ENCODE measurements around the gene MORF4L1. TPM values are rescaled to one million over a fixed set of nuclear protein-coding genes. Genes with fewer than 3 reads are reported as not detected.
"Not testable (repeated sequence)": the region's sequence is repeated elsewhere in the genome, so short reads cannot be mapped to it uniquely, and the experiment has no call there.

MORF4L1 gene
- total and polyA plus RNA-seq, 2 donors from 2014 or later: 319 to 325 TPM

DNA sequence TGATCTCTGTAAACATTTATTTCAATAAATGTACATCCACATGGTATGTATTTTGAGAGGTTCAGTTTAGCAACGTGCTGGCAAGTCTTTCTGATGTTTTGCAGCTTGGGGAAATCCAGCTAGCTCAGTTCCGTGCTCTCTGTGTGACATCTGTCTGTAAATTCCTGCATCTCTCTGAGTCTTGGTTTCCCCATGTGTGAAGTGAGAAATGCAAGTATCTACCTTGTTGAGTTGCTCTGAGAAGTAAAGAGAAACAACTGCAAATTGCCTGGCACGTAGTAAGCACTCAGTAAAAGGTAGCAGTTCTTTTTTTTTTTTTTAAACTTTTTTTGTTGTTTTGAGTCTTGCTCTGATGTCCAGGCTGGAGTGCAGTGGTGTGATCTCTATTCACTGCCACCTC is 30.2 kb upstream of the MORF4L1 start:
- no peaks in the 10 kb centered on the region for H3K9me3 ChIP-seq (ENCODE audit: control insufficient read depth in 2 of 3, insufficient read depth in 1 of 3, low read length in 3 of 3)
- TF ChIP-seq, protein P1, sequence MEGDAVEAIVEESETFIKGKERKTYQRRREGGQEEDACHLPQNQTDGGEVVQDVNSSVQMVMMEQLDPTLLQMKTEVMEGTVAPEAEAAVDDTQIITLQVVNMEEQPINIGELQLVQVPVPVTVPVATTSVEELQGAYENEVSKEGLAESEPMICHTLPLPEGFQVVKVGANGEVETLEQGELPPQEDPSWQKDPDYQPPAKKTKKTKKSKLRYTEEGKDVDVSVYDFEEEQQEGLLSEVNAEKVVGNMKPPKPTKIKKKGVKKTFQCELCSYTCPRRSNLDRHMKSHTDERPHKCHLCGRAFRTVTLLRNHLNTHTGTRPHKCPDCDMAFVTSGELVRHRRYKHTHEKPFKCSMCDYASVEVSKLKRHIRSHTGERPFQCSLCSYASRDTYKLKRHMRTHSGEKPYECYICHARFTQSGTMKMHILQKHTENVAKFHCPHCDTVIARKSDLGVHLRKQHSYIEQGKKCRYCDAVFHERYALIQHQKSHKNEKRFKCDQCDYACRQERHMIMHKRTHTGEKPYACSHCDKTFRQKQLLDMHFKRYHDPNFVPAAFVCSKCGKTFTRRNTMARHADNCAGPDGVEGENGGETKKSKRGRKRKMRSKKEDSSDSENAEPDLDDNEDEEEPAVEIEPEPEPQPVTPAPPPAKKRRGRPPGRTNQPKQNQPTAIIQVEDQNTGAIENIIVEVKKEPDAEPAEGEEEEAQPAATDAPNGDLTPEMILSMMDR (IDR thresholded peaks at IDR 0.05; ENCODE audit: borderline replicate concordance, extremely low read depth, insufficient read depth): no peak
- intact Hi-C loops (cut with DNase I): no loop called here
- no peak overlapping the region for H3K4me3 ChIP-seq (ENCODE audit: low read length in 3 of 3)
- H3K9ac ChIP-seq (ENCODE audit: low read length in 3 of 3): no peak overlapping the region
- FAIRE-seq (no peak), DNase-seq (no peak)
- H3K27me3 ChIP-seq (ENCODE audit: control insufficient read depth, insufficient read depth, low read length): no peaks in the 10 kb centered on the region
- H3K36me3 ChIP-seq (ENCODE audit: control insufficient read depth in 2 of 3, insufficient read depth in 3 of 3, low read length in 3 of 3): no peaks in the 10 kb centered on the region
- H3K27ac ChIP-seq (ENCODE audit: low read depth in 2 of 2, low read length in 2 of 2): no peak overlapping the region
- H3K4me1 ChIP-seq (ENCODE audit: control insufficient read depth in 2 of 3, insufficient read depth in 2 of 3, low read depth in 1 of 3, low read length in 3 of 3): peaks cover 0 to 3% (median 0%) of the 10 kb centered on the region in 3 donors

DNA sequence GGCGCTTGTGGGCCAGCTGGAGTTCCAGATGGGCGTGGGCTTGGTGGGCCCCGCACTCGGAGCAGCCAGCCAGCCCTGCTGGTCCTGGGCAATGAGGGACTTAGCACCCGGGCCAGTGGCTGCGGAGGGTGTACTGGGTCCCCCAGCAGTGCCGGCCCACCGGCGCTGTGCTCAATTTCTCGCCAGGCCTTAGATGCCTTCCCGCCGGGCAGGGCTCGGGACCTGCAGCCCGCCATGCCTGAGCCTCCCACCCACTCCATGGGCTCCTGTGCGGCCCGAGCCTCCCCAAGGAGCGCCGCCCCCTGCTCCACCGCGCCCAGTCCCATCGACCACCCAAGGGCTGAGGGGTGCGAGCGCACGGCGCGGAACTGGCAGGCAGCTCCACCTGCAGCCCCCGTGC is 25.8 kb upstream of the MORF4L1 start:
- H3K27ac ChIP-seq (ENCODE audit: low read depth in 2 of 2, low read length in 2 of 2); intact Hi-C loops (cut with DNase I); H3K9ac ChIP-seq (ENCODE audit: low read length in 3 of 3); H3K36me3 ChIP-seq (ENCODE audit: control insufficient read depth in 2 of 3, insufficient read depth in 3 of 3, low read length in 3 of 3); FAIRE-seq; H3K27me3 ChIP-seq (ENCODE audit: control insufficient read depth, insufficient read depth, low read length); H3K9me3 ChIP-seq (ENCODE audit: control insufficient read depth in 2 of 3, insufficient read depth in 1 of 3, low read length in 3 of 3); H3K4me3 ChIP-seq (ENCODE audit: low read length in 3 of 3); H3K4me1 ChIP-seq (ENCODE audit: control insufficient read depth in 2 of 3, insufficient read depth in 2 of 3, low read depth in 1 of 3, low read length in 3 of 3): not testable (repeated sequence)
- peak in 1 of 5 donors; percentile 46 for DNase-seq

DNA sequence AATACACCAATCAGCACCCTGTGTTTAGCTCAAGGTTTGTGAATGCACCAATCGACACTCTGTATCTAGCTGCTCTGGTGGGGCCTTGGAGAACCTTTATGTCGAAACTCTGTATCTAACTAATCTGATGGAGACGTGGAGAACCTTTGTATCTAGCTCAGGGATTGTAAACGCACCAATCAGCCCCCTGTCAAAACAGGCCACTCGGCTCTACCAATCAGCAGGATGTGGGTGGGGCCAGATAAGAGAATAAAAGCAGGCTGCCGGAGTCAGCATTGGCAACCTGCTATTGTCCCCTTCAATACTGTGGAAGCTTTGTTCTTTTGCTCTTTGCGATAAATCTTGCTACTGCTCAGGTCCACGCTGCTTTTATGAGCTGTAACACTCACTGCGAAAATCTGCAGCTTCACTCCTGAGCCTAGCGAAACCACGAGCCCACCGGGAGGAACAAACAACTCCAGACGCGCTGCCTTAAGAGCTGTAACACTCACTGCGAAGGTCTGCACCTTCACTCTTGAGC is 25.2 kb upstream of the MORF4L1 start:
- H3K4me1 ChIP-seq (ENCODE audit: control insufficient read depth in 2 of 3, insufficient read depth in 2 of 3, low read depth in 1 of 3, low read length in 3 of 3); H3K4me3 ChIP-seq (ENCODE audit: low read length in 3 of 3); H3K27me3 ChIP-seq (ENCODE audit: control insufficient read depth, insufficient read depth, low read length); FAIRE-seq; H3K27ac ChIP-seq (ENCODE audit: low read depth in 2 of 2, low read length in 2 of 2); DNase-seq; H3K9me3 ChIP-seq (ENCODE audit: control insufficient read depth in 2 of 3, insufficient read depth in 1 of 3, low read length in 3 of 3); H3K36me3 ChIP-seq (ENCODE audit: control insufficient read depth in 2 of 3, insufficient read depth in 3 of 3, low read length in 3 of 3); H3K9ac ChIP-seq (ENCODE audit: low read length in 3 of 3); intact Hi-C loops (cut with DNase I): not testable (repeated sequence)

DNA sequence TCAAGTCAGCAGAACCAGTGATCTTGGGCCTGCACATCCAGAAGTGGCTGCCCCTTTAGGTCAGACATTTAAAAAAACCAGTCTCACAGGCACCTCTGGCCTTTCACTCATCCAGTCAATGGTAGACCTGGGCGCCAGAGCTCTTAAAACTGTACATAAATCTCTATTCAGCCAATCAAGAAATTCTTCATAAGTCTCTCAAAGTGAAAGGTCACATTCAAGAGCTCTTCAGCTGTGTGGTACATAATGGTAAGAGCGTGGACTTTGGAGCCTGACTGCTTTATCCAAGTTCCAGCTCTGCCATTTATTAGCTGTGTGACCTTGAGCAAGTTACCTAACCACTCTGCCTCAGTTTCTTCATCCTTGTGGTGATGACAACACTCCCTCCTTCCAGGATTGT is 22.3 kb upstream of the MORF4L1 start:
- TF ChIP-seq, protein P1 (IDR thresholded peaks at IDR 0.05; ENCODE audit: borderline replicate concordance, extremely low read depth, insufficient read depth): no peak
- no peak overlapping the region for H3K4me3 ChIP-seq (ENCODE audit: low read length in 3 of 3)
- H3K4me1 ChIP-seq (ENCODE audit: control insufficient read depth in 2 of 3, insufficient read depth in 2 of 3, low read depth in 1 of 3, low read length in 3 of 3): no peaks in the 10 kb centered on the region
- FAIRE-seq (no peak), DNase-seq (peak in 1 of 5 donors; percentile 1)
- no peak overlapping the region for H3K27ac ChIP-seq (ENCODE audit: low read depth in 2 of 2, low read length in 2 of 2)
- no peaks in the 10 kb centered on the region for H3K27me3 ChIP-seq (ENCODE audit: control insufficient read depth, insufficient read depth, low read length)
- no peaks in the 10 kb centered on the region for H3K9me3 ChIP-seq (ENCODE audit: control insufficient read depth in 2 of 3, insufficient read depth in 1 of 3, low read length in 3 of 3)
- no peak overlapping the region for H3K9ac ChIP-seq (ENCODE audit: low read length in 3 of 3)
- intact Hi-C loops (cut with DNase I): no loop called here
- no peaks in the 10 kb centered on the region for H3K36me3 ChIP-seq (ENCODE audit: control insufficient read depth in 2 of 3, insufficient read depth in 3 of 3, low read length in 3 of 3)
